GDM1 (cell line): ENCODE results near the gene POR.
"Not testable (repeated sequence)": the region's sequence is repeated elsewhere in the genome, so short reads cannot be mapped to it uniquely, and the experiment has no call there.

Experiments used
- DNase-seq: peaks from one replicate; lab custom pipeline; 2025; lab: John Stamatoyannopoulos, UW

POR gene

GRCh38 chr7:76029682-76030081 is 114.7 kb downstream of the POR start:
- not testable (repeated sequence) for DNase-seq

DNA sequence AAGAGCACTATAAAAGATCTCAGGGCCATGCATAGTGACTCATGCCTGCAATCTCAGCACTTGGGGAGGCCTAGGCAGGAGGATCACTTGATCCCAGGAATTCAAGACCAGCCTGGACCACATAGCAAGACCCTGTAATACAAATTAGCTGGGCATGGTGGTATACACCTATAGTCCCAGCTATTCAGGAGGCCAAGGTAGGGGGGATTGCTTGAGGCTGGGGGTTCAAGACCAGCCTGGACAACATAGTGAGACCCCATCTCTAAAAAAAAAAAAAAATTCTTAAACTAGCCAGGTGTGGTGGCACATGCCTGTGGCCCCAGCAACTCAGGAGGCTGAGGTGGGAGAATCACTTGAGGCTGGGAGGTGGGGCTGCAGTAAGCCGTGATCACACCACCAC is 117.0 kb downstream of the POR start:
- DNase-seq: no peak
